ENCODE data around the gene ARMC2. TPM values are rescaled to one million over a fixed set of nuclear protein-coding genes. Genes with fewer than 3 reads are reported as not detected.

ARMC2 gene
- total and polyA plus RNA-seq, 2 of the 8 experiments (the other 6 are each of a cell fraction or from before 2014, with no cell fraction given), result 1.6 to 4.4 TPM

DNA sequence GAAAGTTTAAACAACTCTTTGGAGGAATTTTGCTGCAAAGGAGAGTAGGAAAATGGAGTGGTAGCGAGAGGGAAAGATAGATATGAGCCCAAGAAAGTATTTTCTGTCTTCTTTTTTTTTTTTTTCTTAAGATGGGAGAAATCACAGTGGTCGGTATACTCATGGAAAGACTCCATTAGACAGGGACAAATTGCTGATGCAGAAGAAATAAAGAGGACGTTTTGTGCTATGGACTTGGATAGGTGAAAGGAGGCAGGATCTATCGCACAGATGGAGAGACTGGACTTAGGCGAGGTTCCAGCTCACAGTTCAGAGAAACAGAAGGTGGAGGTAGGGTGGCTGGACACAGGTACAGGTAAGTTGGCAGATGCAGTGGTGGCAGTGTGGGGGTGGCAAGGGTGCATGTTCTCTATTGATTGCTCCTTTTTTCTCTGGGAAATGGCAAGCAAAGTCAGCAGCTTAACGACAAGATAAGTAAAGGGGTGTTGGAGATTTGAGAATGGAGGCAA is 44.2 kb upstream of the ARMC2 start:
- Histone ChIP-seq H2BK5ac (ENCODE audit: low read depth, low read length) (no peak overlapping the region), H2BK15ac (ENCODE audit: low read length) (no peak overlapping the region), H3K23ac (ENCODE audit: insufficient read length) (no peak overlapping the region), H4K91ac (replicated peaks; ENCODE audit: insufficient read length, low read length) (no peak overlapping the region), H3K79me1 (ENCODE audit: low read depth, low read length) (no peaks in the 10 kb centered on the region), H3K4me3 (ENCODE audit: extremely low read depth in 1 of 4, insufficient read depth in 2 of 4, low read depth in 3 of 4, low read length in 4 of 4) (no peak overlapping the region), H4K5ac (ENCODE audit: insufficient read length, low read depth, low read length) (no peak overlapping the region), H2AK5ac (ENCODE audit: low read depth, low read length) (no peak overlapping the region), H3K18ac (ENCODE audit: extremely low read depth, low read length) (no peak overlapping the region), H3K4me2 (ENCODE audit: insufficient read depth in 1 of 2, low read depth in 2 of 2, low read length in 2 of 2) (no peak overlapping the region), H2BK120ac (replicated peaks; ENCODE audit: low read depth, low read length) (no peak overlapping the region), H3K56ac (replicated peaks; ENCODE audit: insufficient read length, low read depth, low read length) (no peak overlapping the region), H4K20me1 (replicated peaks in 1 of 2; ENCODE audit: control insufficient read depth in 1 of 2, insufficient read depth in 2 of 2, low read length in 2 of 2) (no peaks in the 10 kb centered on the region), H2AFZ (ENCODE audit: low read length) (no peak overlapping the region), H4K8ac (ENCODE audit: extremely low read depth, insufficient read depth, low read length) (no peak overlapping the region), H3K9ac (replicated peaks in 1 of 4; ENCODE audit: extremely low read depth in 1 of 4, low read depth in 3 of 4, low read length in 3 of 4) (no peak overlapping the region), H3K4me1 (replicated peaks in 1 of 4; ENCODE audit: control insufficient read depth in 3 of 4, insufficient read depth in 4 of 4, low read length in 3 of 4) (peaks cover 0 to 3% (median 0%) of the 10 kb centered on the region in 4 experiments; a peak in 1 of 7 replicates), H3K27ac (ENCODE audit: low read depth, low read length) (no peak overlapping the region), H3K4ac (replicated peaks; ENCODE audit: insufficient read length, low read depth, low read length) (no peak overlapping the region), H3K36me3 (ENCODE audit: control insufficient read depth in 2 of 4, insufficient read depth in 4 of 4, low read length in 3 of 4) (no peaks in the 10 kb centered on the region), H2BK20ac (ENCODE audit: low read length) (no peak overlapping the region), H3K79me2 (ENCODE audit: control insufficient read depth in 1 of 2, insufficient read depth in 2 of 2, low read length in 2 of 2) (no peaks in the 10 kb centered on the region), H3K27me3 (replicated peaks in 1 of 4; ENCODE audit: control insufficient read depth in 3 of 4, extremely low read depth in 1 of 4, insufficient read depth in 3 of 4, low read length in 3 of 4) (no peaks in the 10 kb centered on the region), H3K23me2 (ENCODE audit: low read depth, low read length) (no peaks in the 10 kb centered on the region), H2BK12ac (ENCODE audit: low read depth, low read length) (no peak overlapping the region; the same call in 1 of the 2 replicates), H3K14ac (ENCODE audit: insufficient read length) (no peak overlapping the region), H3K9me3 (ENCODE audit: insufficient read depth in 2 of 2, low read depth in 1 of 2, low read length in 1 of 2) (no peaks in the 10 kb centered on the region)
- 85% methylated on average over 6 of the region's 6 CpGs; no CpG with 5 or more reads in 1 of the 2 experiments for WGBS, 2 experiments (ENCODE audit: extremely low coverage in 1 of 2, insufficient coverage in 1 of 2, insufficient read length in 1 of 2, insufficient replicate concordance in 2 of 2, low coverage in 1 of 2, low lambda C conversion rate in 2 of 2, missing lambda C conversion rate in 1 of 2)
- CTCF ChIA-PET (ENCODE audit: partially characterized antibody), result interaction anchor here (0.7 to 3.0 kb wide), 5 partner anchors 31 to 644 kb away, joined by 3 to 10 read pairs (median 5); no protein-coding TSS in a partner anchor
- no peak for FAIRE-seq
- POLR2A ChIA-PET (ENCODE audit: partially characterized antibody), result no interaction called here
- DNase-seq (ENCODE audit: low read depth in 1 of 2, low spot score in 2 of 2), result no peak
- TF ChIP-seq TAF7 (optimal IDR thresholded peaks at IDR 0.05; ENCODE audit: borderline replicate concordance, low read depth, low read length), result no peak
- TF ChIP-seq BRCA1 (IDR thresholded peaks at IDR 0.05; ENCODE audit: low read depth, low read length), result no peak
- TF ChIP-seq ZNF274 (IDR thresholded peaks at IDR 0.05; ENCODE audit: borderline replicate concordance, extremely low read depth, low read length), result no peak
- no peak for TF ChIP-seq HDAC6 (IDR thresholded peaks at IDR 0.05; ENCODE audit: low read depth, low read length)
- TF ChIP-seq CBX8 (IDR thresholded peaks at IDR 0.05; ENCODE audit: borderline replicate concordance, low read depth, low read length), result no peak
- no peak for TF ChIP-seq ASH2L (IDR thresholded peaks at IDR 0.05; ENCODE audit: low read length)
- TF ChIP-seq, protein P1, sequence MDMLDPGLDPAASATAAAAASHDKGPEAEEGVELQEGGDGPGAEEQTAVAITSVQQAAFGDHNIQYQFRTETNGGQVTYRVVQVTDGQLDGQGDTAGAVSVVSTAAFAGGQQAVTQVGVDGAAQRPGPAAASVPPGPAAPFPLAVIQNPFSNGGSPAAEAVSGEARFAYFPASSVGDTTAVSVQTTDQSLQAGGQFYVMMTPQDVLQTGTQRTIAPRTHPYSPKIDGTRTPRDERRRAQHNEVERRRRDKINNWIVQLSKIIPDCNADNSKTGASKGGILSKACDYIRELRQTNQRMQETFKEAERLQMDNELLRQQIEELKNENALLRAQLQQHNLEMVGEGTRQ (IDR thresholded peaks at IDR 0.05; ENCODE audit: low read length), result no peak
- no peak for TF ChIP-seq JUN (IDR thresholded peaks at IDR 0.05; ENCODE audit: low read depth, low read length)
- TF ChIP-seq, protein P2, sequence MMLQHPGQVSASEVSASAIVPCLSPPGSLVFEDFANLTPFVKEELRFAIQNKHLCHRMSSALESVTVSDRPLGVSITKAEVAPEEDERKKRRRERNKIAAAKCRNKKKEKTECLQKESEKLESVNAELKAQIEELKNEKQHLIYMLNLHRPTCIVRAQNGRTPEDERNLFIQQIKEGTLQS (IDR thresholded peaks at IDR 0.05; ENCODE audit: insufficient read depth, low read depth, low read length), result no peak
- TF ChIP-seq SIX5 (IDR thresholded peaks at IDR 0.05; ENCODE audit: low read depth, low read length), result no peak
- TF ChIP-seq CREB1 (IDR thresholded peaks at IDR 0.05), result no peak
- no peak for TF ChIP-seq SP2 (IDR thresholded peaks at IDR 0.05; ENCODE audit: low read length)
- TF ChIP-seq EGR1 (IDR thresholded peaks at IDR 0.05; ENCODE audit: borderline replicate concordance, low read depth, low read length), result no peak

All from H1 (cell line).